Stimulated activated memory B cell treated with anti-CD40 and anti-IgM and Interleukin-4, amounts not matched to agents 10 μg/mL and 1 μg/mL and 100 μg/mL, for 72 hours (primary cell): ENCODE measurements around the gene LRRC49.

Experiments used
- ATAC-seq: fragments of 150-1000 bp; cut with Tn5 transposase; 2 replicates; pipeline ENCODE4 v1.10.0; 2021
- H3K27ac Mint-ChIP-seq: one replicate; pipeline ENCODE4 v1.8.0; 2022; ENCODE audit warnings: mild to moderate bottlenecking, mixed read lengths
- H3K27me3 Mint-ChIP-seq: one replicate; pipeline ENCODE4 v1.8.0; 2022; ENCODE audit warnings: mixed read lengths
- H3K36me3 Mint-ChIP-seq: one replicate; pipeline ENCODE4 v1.8.0; 2022; ENCODE audit warnings: mixed read lengths
- H3K4me1 Mint-ChIP-seq: one replicate; pipeline ENCODE4 v1.8.0; 2022; ENCODE audit warnings: mixed read lengths
- H3K4me3 Mint-ChIP-seq: one replicate; pipeline ENCODE4 v1.8.0; 2022; ENCODE audit warnings: mild to moderate bottlenecking, moderate library complexity, mixed read lengths
- H3K9me3 Mint-ChIP-seq: one replicate; pipeline ENCODE4 v1.8.0; 2022; ENCODE audit warnings: mixed read lengths

LRRC49 gene

GRCh38 chr15:71060983-71061382 lies 168.4 kb downstream of the LRRC49 start:
- H3K36me3 Mint-ChIP-seq: no peaks in the 10 kb centered on the region
- H3K4me1 Mint-ChIP-seq: no peaks in the 10 kb centered on the region
- H3K9me3 Mint-ChIP-seq: peaks cover 3% of the 10 kb centered on the region
- no peak overlapping the region for H3K4me3 Mint-ChIP-seq
- peaks cover 11% of the 10 kb centered on the region for H3K27me3 Mint-ChIP-seq
- ATAC-seq: no peak
- no peak overlapping the region for H3K27ac Mint-ChIP-seq

DNA sequence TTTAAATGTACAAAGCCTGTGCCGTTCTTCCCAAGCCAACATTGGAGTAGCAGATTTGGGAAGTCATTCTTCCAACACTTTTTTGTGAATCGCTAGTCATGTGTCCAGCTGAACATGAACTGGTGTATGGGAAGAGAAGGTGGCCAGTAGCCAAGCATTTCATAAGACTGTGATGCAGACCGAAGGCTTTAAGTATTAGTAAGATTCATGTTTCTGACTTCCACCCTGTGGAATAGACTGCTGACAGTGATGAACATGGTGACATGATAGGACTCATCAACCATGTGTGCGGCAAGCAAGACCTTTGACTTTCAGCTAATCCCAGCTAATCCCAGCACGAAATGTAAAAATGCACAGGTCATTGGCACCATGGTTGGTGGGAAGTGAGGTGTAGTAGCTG lies 174.4 kb downstream of the LRRC49 start:
- Mint-ChIP-seq H3K9me3 (no peaks in the 10 kb centered on the region), H3K4me3 (no peak overlapping the region), H3K27ac (no peak overlapping the region), H3K27me3 (peaks cover 11% of the 10 kb centered on the region), H3K4me1 (no peaks in the 10 kb centered on the region), H3K36me3 (no peaks in the 10 kb centered on the region)
- no peak for ATAC-seq

DNA sequence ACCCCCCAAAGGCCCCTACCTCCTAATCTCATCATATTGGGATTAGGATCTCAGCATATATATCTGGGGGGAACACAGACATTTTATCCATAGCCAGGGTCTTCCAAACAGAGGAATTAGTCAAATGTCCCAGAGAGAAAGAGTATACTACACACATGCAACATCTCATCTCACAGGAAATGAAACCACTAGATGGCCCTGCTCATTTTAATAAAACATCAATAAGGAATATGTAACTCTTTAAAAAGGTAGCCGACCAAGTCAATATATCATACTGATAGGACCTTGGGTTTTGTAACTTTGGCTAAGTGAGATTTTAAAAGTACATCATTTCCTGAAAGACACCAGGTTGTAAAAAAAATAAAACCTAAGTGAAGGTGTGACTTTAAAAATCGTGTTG lies 177.1 kb downstream of the LRRC49 start:
- no peak overlapping the region for H3K27ac Mint-ChIP-seq
- no peak for ATAC-seq
- H3K36me3 Mint-ChIP-seq: no peaks in the 10 kb centered on the region
- H3K9me3 Mint-ChIP-seq: peaks cover 7% of the 10 kb centered on the region
- H3K4me1 Mint-ChIP-seq: no peaks in the 10 kb centered on the region
- peaks cover 11% of the 10 kb centered on the region for H3K27me3 Mint-ChIP-seq
- H3K4me3 Mint-ChIP-seq: no peak overlapping the region

- H3K9me3 Mint-ChIP-seq: peaks cover 7% of the 10 kb centered on the region
- no peak overlapping the region for H3K4me3 Mint-ChIP-seq
- H3K36me3 Mint-ChIP-seq: no peaks in the 10 kb centered on the region
- H3K4me1 Mint-ChIP-seq: no peaks in the 10 kb centered on the region
- H3K27ac Mint-ChIP-seq: no peak overlapping the region
- peaks cover 11% of the 10 kb centered on the region for H3K27me3 Mint-ChIP-seq
- no peak for ATAC-seq
Measured at GRCh38 chr15:71071529-71071928, 178.9 kb downstream of the LRRC49 start.

DNA sequence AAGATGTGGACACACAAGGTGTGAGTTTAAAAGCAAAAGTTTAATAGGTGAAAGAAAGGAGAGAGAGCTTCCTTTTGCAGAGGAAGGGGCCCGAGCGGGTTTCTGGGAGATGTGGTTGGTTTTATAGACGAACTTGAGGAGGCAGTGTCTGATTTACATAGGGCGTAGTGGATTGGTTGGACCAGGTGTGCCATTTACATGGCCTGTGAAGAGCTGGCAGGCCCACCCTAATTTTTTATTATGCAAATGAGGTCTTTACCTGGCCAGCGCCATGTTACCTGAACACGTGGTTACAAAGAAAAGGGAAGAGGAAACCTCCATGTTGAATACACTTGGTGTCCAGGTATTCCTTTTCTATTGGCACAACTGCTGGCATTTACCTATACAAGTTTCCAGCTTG lies 179.8 kb downstream of the LRRC49 start:
- no peak overlapping the region for H3K27ac Mint-ChIP-seq

DNA sequence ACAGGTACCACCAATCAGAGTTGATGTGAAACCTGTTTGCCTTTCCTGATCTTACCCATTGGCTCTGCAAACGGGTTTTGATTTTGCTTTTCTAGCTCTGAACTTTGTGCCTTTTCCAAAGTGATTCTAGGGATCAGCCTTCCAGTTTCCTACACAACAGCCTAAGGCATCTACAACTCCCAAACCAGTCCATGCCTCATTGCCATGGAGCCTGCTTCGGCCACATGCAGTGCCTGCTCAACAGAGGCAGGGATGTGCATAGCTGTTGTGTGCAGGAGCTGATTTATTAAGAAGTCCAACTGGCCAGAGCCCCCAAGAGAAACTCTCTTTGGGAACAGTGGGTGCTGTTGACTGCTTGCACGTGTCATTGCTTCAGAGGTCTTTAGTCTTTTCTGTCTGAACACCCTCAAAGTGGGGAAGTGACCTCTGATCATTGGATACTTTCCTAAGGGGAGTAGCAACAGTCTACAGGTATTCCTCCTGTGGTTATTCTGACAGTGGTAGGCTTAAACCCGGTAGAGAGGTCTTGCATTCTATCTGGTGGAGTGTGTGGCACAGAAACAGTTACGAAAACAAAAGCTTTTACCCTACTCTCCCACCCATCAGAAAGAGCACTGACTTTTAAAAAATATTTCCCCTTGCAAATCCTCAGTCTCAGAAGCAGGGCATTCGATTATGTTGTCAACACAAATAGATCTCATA lies 186.0 kb downstream of the LRRC49 start:
- Mint-ChIP-seq H3K9me3 (peaks cover 3% of the 10 kb centered on the region), H3K27ac (no peak overlapping the region), H3K4me1 (no peaks in the 10 kb centered on the region)

More for the DNA sequence above, 179.8 kb downstream of the LRRC49 start:
- Mint-ChIP-seq H3K27me3 (peaks cover 8% of the 10 kb centered on the region), H3K9me3 (peaks cover 7% of the 10 kb centered on the region), H3K4me1 (no peaks in the 10 kb centered on the region), H3K36me3 (no peaks in the 10 kb centered on the region), H3K4me3 (no peak overlapping the region)
- ATAC-seq: no peak

GRCh38 chr15:71079208-71080044 lies 186.8 kb downstream of the LRRC49 start:
- no peaks in the 10 kb centered on the region for H3K4me1 Mint-ChIP-seq
- H3K4me3 Mint-ChIP-seq: no peak overlapping the region
- H3K36me3 Mint-ChIP-seq: no peaks in the 10 kb centered on the region
- no peak overlapping the region for H3K27ac Mint-ChIP-seq
- no peak for ATAC-seq
- H3K27me3 Mint-ChIP-seq: peaks cover 29% of the 10 kb centered on the region
- no peaks in the 10 kb centered on the region for H3K9me3 Mint-ChIP-seq

More for the DNA sequence above, 186.0 kb downstream of the LRRC49 start:
- H3K4me3 Mint-ChIP-seq: no peak overlapping the region
- H3K36me3 Mint-ChIP-seq: no peaks in the 10 kb centered on the region
- no peak for ATAC-seq
- peaks cover 29% of the 10 kb centered on the region for H3K27me3 Mint-ChIP-seq

GRCh38 chr15:71080166-71080565 lies 187.5 kb downstream of the LRRC49 start:
- no peaks in the 10 kb centered on the region for H3K36me3 Mint-ChIP-seq
- no peak for ATAC-seq
- H3K9me3 Mint-ChIP-seq: no peaks in the 10 kb centered on the region
- H3K27me3 Mint-ChIP-seq: peaks cover 29% of the 10 kb centered on the region
- no peak overlapping the region for H3K27ac Mint-ChIP-seq
- no peaks in the 10 kb centered on the region for H3K4me1 Mint-ChIP-seq
- H3K4me3 Mint-ChIP-seq: no peak overlapping the region

DNA sequence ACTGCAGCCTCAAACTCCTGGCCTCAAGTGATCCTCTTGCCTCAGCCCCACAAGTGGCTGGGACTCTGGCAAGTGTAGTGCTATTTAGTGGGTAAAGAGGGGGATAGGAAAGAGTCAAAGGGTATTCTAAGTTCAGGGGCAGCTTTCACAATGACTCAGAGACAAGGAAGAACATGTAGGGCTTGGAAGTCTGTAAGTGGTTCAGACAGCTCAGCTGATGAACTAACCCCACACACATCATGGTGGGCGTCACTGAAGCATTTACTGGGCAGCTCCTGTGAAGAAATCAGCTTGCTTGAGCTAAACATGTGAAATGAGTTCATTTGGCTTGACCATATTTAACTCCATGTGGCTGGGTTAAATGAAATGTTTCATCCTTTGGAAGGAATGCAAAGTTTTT lies 188.1 kb downstream of the LRRC49 start:
- no peaks in the 10 kb centered on the region for H3K36me3 Mint-ChIP-seq
- no peaks in the 10 kb centered on the region for H3K4me1 Mint-ChIP-seq
- no peak overlapping the region for H3K4me3 Mint-ChIP-seq
- peaks cover 29% of the 10 kb centered on the region for H3K27me3 Mint-ChIP-seq
- ATAC-seq: no peak
- no peak overlapping the region for H3K27ac Mint-ChIP-seq
- H3K9me3 Mint-ChIP-seq: no peaks in the 10 kb centered on the region

DNA sequence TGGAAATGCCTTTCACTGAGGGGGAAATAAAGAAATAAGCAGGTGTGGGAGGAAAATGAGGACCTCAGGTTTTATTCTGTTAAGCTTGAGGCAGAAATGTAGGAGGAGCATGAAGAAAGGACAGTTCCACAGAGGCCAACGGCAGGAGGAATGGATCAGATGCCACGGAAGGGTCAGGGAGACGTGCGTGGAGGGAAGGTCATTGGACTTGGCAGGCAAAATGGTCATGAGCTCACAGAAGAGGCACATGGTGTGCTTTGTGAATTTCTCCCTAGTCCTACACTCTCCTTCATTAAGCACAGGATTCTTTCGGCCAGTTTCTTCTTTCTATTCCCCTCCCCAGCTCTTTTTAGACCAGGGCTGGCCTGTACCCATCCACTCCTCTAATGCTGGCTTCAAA lies 190.2 kb downstream of the LRRC49 start:
- peaks cover 35% of the 10 kb centered on the region for H3K27me3 Mint-ChIP-seq
- H3K36me3 Mint-ChIP-seq: no peaks in the 10 kb centered on the region
- H3K4me3 Mint-ChIP-seq: no peak overlapping the region
- H3K4me1 Mint-ChIP-seq: no peaks in the 10 kb centered on the region
- peaks cover 6% of the 10 kb centered on the region for H3K9me3 Mint-ChIP-seq
- no peak for ATAC-seq
- no peak overlapping the region for H3K27ac Mint-ChIP-seq

GRCh38 chr15:71083349-71083748 lies 190.7 kb downstream of the LRRC49 start:
- Mint-ChIP-seq H3K27ac (no peak overlapping the region), H3K9me3 (peaks cover 6% of the 10 kb centered on the region), H3K4me3 (no peak overlapping the region), H3K36me3 (no peaks in the 10 kb centered on the region), H3K27me3 (peaks cover 29% of the 10 kb centered on the region), H3K4me1 (no peaks in the 10 kb centered on the region)
- no peak for ATAC-seq

DNA sequence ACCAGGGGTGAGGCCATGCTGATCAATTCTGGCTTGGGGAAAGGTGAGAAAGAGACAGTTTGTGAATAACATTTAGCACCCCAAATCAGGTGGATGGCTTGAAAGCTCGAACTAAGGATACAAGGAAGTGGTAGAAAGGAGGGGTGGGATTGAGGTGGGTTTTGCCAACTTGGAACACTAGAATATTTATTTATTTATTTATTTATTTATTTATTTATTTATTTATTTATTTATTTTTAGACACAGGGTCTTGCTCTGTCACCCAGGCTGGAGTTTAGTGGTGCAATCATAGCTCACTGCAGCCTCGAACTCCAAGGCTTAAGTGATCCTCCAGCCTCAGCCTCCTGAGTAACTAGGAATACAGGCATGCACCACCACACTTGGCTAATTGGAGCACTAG lies 191.6 kb downstream of the LRRC49 start:
- peaks cover 9% of the 10 kb centered on the region for H3K9me3 Mint-ChIP-seq

GRCh38 chr15:71085809-71086208 lies 193.2 kb downstream of the LRRC49 start:
- H3K4me3 Mint-ChIP-seq: no peak overlapping the region

More for the DNA sequence above, 191.6 kb downstream of the LRRC49 start:
- Mint-ChIP-seq H3K27me3 (peaks cover 25% of the 10 kb centered on the region), H3K36me3 (no peaks in the 10 kb centered on the region), H3K4me1 (no peaks in the 10 kb centered on the region), H3K4me3 (no peak overlapping the region), H3K27ac (no peak overlapping the region)
- no peak for ATAC-seq

GRCh38 chr15:71088155-71088554 lies 195.5 kb downstream of the LRRC49 start:
- no peaks in the 10 kb centered on the region for H3K36me3 Mint-ChIP-seq
- H3K4me3 Mint-ChIP-seq: no peak overlapping the region
- H3K4me1 Mint-ChIP-seq: no peaks in the 10 kb centered on the region
- ATAC-seq: no peak
- H3K9me3 Mint-ChIP-seq: peaks cover 12% of the 10 kb centered on the region
- H3K27me3 Mint-ChIP-seq: peaks cover 20% of the 10 kb centered on the region
- no peak overlapping the region for H3K27ac Mint-ChIP-seq

More at GRCh38 chr15:71085809-71086208, 193.2 kb downstream of the LRRC49 start:
- Mint-ChIP-seq H3K36me3 (no peaks in the 10 kb centered on the region), H3K4me1 (no peaks in the 10 kb centered on the region), H3K27ac (no peak overlapping the region), H3K27me3 (peaks cover 35% of the 10 kb centered on the region), H3K9me3 (peaks cover 12% of the 10 kb centered on the region)
- no peak for ATAC-seq

DNA sequence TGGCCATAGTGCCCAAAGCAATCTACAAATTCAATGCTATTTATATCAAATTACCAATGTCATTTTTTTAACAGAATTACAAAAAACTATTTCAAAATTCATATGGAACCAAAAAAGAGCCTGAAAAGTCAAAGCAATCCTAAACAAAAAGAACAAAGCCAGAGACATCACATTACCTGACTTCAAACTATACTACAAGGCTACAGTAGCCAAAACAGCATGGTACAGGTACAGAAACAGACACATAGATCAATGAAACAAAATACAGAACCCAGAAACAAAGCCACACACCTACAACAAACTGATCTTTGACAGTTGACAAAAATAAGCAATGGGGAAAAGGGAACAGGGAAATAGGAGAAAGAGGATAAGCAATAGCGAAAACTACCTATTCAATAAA lies 196.1 kb downstream of the LRRC49 start:
- ATAC-seq: no peak
- Mint-ChIP-seq H3K4me3 (no peak overlapping the region), H3K9me3 (peaks cover 12% of the 10 kb centered on the region), H3K4me1 (no peaks in the 10 kb centered on the region), H3K36me3 (no peaks in the 10 kb centered on the region), H3K27me3 (peaks cover 20% of the 10 kb centered on the region), H3K27ac (no peak overlapping the region)

DNA sequence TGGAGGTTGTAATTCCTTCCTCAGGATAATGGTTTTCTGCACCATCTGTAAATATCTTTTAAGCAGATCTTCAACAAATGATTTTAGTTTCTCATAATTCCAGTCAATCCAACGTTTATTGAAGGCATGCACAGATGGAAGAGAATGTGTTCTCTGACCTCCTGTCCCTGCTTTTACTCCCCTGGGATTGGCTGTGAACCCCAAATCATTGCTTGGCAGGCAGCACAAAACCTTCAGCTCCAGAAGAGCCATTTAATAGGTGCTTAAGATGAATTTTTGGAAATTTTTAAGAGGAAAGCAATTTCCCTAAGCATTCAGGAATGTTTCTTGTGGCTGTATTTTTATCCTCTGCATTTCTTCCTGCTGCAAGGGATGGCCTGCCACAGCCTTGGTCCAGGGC lies 197.2 kb downstream of the LRRC49 start:
- no peak for ATAC-seq

More for the DNA sequence above, 197.2 kb downstream of the LRRC49 start:
- Mint-ChIP-seq H3K4me1 (no peaks in the 10 kb centered on the region), H3K4me3 (no peak overlapping the region), H3K27ac (no peak overlapping the region), H3K36me3 (no peaks in the 10 kb centered on the region), H3K27me3 (peaks cover 20% of the 10 kb centered on the region), H3K9me3 (peaks cover 12% of the 10 kb centered on the region)
